NCI-H345 treated with DMSO at 0.1 percent for 48 hours (cell line): Measurements from ENCODE around the gene RIC8B.
"Not testable (repeated sequence)": the region's sequence is repeated elsewhere in the genome, so short reads cannot be mapped to it uniquely, and the experiment has no call there.

ENCODE experiments used
- DNase-seq: peaks from one replicate; lab custom pipeline; 2025; ENCODE audit not compliant: unreplicated experiment; lab: John Stamatoyannopoulos, UW

The RIC8B gene

GRCh38 chr12:106897981-106898901 lies 123.8 kb downstream of the RIC8B start:
- peak; percentile 77 for DNase-seq

DNA sequence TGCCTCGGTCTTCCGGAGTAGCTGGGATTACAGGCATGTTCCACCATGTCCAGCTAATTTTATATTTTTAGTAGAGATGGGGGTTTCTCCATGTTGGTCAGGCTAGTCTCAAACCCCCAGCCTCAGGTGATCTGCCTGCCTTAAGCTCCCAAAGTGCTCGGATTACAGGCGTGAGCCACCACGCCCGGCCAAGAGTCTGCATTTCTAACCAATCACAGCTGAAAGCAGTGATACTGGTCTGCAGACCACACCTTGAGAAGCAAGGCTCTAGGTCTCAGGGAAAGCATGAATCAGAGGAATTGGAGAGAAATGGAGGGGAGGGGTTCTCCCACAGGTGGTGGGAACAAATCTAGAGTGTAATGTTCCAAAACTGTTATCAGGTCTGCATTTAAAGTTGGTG lies 126.1 kb downstream of the RIC8B start:
- no peak for DNase-seq

GRCh38 chr12:106901276-106901675 lies 126.8 kb downstream of the RIC8B start:
- no peak for DNase-seq

GRCh38 chr12:106902053-106902452 lies 127.6 kb downstream of the RIC8B start:
- DNase-seq: no peak

- DNase-seq: no peak
These were observed 128.9 kb downstream of the RIC8B start for GRCh38 chr12:106903241-106903945.

DNA sequence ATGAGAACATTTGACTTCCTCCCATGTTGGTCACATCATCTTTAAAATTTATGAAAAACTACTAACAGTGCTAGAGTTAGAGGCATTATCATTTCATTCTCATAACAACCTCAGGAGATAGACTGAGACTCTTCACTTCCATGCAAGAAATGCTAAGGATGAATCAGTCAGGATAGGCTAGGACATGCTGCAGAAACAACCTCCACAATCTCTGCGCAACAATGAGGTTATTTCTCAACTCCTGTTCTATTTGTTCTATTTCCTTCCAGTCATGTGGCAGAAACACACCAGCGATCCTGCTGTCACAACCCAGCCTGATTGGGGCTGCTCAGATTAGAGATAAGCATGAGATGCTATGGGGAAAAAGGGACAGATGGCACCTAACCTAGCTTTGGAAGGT lies 132.2 kb downstream of the RIC8B start:
- no peak for DNase-seq

DNA sequence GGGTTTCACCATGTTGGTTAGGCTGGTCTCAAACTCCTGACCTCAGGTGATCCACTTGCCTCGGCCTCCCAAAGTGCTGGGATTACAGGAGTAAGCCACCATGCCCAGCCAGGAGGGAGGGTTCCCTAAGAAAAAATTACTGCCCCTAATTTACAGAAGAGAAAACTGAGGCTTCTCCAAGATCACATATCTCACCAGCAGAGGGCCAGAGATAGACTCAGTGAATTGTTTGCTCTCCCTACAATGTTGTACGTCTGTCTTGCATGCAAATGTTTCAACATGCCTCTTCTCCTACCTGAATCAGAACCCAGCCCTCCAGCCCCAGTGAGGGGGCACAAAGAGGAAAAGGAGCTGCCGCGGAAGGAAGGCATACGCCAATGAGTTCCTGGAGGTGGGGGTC lies 132.9 kb downstream of the RIC8B start:
- DNase-seq: no peak

- no peak for DNase-seq
These were observed 133.4 kb downstream of the RIC8B start for GRCh38 chr12:106907846-106908245.

GRCh38 chr12:106908561-106908960 lies 134.1 kb downstream of the RIC8B start:
- DNase-seq: no peak

GRCh38 chr12:106910202-106910601 lies 135.7 kb downstream of the RIC8B start:
- no peak for DNase-seq

- no peak for DNase-seq
These were observed 137.1 kb downstream of the RIC8B start for GRCh38 chr12:106911581-106911980.

DNA sequence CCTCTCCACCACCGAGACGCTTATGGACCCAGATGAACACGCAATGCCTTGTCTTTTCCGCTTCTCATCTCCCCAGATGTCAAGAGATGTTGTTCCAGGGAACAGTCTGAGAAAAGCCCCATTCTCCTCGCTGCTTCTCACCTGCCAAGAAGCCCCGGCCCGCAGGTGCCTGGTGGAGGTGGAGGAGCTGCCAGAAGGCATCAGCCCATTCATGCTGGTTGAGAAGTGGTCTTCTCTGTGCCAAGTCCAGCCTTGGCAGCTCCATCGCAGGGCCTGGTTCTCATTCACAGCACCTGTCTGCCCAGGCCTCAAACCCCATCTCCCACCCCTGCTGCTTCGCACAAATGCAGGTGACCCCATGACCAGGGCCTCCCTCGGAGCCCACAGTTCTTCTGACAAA lies 139.0 kb downstream of the RIC8B start:
- no peak for DNase-seq

DNA sequence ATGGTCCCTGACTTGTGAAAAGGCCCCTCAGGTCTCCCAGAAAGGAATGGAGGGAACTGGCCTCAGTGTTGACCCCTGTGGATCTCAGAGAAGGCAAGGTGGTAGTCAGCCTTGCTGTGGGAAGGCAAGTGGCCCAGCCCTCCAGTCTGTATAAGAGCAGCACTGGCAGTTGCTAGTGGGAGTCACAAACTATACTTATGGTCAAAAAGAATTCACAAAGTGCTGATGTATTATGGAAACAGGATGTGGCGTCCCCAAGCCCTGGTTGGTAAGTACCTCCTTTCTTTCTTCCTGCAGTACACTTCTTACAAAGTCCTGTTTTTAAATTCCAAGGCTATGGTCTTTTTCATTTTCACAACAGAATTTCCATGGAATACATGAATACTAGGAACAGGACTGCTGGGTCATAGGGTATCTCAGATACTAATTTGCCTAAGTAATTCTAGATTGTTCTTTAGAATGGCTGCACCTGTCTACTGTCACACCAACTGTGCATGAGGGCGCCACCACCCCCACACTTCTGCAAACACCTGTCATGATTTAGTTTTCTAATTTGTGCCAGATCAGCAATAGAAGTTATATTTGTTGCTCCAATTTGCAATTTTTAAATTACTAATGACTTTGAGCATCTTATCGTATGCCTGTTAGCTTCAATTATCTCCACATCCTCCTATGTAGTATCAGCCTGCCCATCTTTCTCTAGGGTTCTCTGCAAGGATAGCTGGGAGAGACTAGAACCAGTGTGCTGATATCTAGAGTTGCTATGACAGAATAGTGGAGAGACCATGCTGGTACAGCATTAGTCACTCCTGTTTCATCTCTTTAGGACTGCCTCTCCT lies 140.5 kb downstream of the RIC8B start:
- no peak for DNase-seq

DNA sequence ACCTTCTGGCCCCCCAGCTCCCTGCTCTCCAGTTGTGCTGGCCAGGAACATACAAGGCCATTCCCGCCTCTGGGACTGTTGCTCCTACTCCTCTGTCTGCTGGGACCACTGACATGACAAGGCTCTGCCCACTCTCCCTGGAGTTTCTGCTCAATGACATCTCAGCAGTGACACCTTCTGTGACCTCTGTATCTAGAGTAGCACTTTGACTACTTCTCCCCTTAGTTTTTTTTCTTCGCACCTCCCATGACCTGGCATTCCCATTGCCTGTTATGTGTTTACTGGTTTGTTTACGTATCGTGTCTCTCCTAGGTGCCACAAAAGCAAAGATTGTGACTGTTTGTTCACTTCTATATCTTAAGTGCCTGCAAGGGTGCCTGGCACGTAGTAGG lies 141.1 kb downstream of the RIC8B start:
- no peak for DNase-seq

- DNase-seq: no peak
These were observed 143.0 kb downstream of the RIC8B start for GRCh38 chr12:106917503-106917902.

DNA sequence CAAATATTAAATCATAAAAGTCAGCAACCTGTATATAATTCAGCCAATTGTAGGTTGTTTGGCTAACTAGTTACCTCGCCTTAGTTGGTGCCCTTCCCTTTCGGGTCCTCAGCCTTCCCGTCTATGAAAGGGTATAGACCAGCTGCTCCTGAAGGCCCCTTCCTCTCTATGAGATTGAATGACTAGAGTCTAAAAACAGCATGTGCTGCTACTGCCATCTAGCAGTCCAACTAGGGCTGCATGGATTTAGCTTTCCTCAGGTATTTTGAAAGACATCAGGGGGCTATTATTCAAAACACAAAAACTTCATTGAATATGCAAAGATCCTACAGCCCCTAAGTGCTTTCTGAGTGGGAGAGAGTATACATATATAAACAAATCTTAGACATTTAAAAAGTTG lies 144.3 kb downstream of the RIC8B start:
- peak; percentile 63 for DNase-seq

DNA sequence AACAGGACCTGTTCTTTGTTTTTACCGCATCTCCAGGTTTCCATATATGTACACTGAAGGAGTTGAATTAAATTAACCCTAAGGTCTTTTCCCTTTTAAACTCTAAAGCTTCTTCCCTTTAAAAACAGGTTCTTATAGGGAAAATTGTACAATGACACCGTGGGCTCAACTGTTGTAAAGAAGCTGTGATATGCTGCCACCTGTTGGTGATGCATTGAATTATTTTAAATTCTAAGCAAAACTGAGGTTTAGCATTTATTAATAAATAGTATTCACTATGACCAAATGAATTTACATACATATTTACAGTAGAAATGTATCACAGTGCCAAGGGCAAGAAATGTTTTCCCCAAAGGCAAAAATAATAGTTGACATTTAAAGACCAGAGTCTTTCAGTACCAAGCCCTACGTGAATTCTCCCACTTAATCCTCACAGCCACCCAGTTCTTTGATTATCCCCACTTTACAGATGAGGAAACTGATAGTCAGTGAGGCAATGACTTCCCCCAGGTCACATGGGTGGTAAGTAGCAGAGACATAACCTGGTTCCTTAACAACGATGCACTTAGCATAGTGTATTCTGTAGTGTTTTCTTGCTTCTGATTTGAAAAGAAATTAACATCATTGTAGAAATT lies 145.5 kb downstream of the RIC8B start:
- DNase-seq: peak; percentile 41

DNA sequence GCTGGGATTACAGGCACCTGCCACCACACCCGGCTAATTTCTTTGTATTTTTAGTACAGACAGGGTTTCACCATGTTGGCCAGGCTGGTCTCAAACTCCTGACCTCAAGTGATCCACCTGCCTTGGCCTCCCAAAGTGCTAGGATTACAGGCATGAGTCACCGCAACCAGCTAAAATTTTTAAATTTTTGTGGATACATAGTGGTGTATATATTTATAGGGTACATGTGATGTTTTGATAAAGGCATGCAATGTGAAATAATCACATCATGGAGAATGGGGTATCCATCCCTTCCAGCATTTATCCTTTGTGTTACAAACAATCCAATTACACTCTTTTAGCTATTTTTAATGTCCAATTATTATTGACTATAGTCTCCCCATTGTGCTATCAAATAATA lies 147.5 kb downstream of the RIC8B start:
- not testable (repeated sequence) for DNase-seq

DNA sequence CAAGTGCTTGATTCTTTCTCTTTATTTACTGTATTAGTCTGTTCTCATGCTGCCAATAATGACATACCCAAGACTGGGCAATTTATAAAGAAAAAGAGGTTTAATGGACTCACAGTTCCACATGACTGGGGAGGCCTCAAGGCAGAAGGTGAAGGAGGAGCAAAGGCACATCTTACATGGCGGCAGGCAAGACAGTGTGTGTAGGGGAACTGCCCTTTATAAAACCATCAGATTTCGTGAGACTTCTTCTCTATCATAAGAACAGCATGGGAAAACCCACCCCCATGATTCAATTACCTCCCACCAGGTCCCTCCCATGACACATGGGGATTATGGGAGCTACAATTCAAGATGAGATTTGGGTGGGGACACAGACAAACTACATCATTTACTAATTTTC lies 149.1 kb downstream of the RIC8B start:
- DNase-seq: not testable (repeated sequence)

DNA sequence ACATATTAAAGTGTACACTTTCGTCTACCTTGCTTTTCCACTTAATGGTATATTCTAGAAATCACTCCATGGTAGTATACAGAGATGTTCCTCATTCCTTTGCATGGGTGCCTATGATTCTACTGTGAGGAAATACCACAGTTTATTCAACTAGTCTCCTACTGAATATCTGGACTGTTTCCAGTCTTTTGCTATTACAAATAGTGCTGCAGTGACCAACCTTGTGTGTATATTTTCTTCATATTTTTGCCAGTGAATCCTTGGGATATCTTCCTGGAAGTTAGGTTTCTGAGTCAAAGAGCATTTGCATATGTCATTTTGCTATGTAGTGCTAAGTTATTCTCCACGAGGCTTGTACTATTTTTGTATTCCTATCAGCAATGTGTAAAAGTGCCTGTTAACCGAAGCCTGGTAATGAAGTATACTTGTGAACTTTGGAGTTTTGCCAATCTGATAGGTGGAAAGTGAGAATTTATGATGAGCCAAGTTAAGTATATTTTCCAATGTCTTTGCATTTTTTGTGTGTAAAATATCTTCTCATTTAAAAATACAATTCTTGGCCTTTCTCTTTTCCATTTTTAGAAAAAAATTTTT lies 149.9 kb downstream of the RIC8B start:
- no peak for DNase-seq

DNA sequence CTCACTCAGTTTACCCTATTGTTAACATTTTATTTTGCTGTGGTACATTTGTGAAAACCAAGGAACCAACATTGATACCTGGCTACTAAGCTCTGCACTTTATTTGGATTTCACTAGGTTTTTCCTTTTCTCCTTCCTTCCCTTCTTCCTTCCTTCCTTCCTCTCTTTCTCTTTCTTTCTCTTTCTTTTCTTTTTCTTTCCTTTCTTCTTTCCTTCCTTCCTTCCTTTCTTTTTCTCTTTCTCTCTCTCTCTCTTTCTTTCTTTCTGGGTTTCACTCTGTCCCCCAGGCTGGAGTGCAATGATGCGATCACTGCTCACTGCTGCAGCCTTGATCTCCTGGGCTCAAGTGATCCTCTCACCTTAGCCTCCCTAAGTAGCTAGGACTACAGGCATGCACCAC lies 152.2 kb downstream of the RIC8B start:
- no peak for DNase-seq
